RWPE2 (cell line): ENCODE results near the gene AP1S1.

Experiments used
- ATAC-seq: fragments of 200-7000 bp; cut with Tn5 transposase; 3 replicates; pipeline ENCODE4 v1.9.1; 2021; ENCODE audit warnings: low read depth
- DNase-seq: peaks from one replicate; pipeline ENCODE4 v3.0.0-alpha.2; 2020; ENCODE audit warnings: low spot score
- H3K27ac ChIP-seq: fragments of 450-650 bp; 2 replicates; pipeline ENCODE4 v1.5.1; 2017; ENCODE audit warnings: mild to moderate bottlenecking; ENCODE audit not compliant: poor library complexity, severe bottlenecking
- H3K27me3 ChIP-seq: fragments of 250-450 bp; sonication (Bioruptor Pico); 2 replicates; pipeline ENCODE4 v1.5.1; 2021; ENCODE audit warnings: mild to moderate bottlenecking, moderate library complexity; ENCODE audit not compliant: insufficient read depth, poor library complexity, severe bottlenecking
- H3K36me3 ChIP-seq: fragments of 250-450 bp; sonication (Bioruptor Pico); 2 replicates; pipeline ENCODE4 v1.5.1; 2020; ENCODE audit warnings: low read depth, mild to moderate bottlenecking, moderate library complexity
- H3K4me1 ChIP-seq: fragments of 250-450 bp; sonication (Bioruptor Pico); 2 replicates; pipeline ENCODE4 v1.5.1; 2021; ENCODE audit warnings: mild to moderate bottlenecking, moderate library complexity; ENCODE audit not compliant: insufficient read depth, poor library complexity, severe bottlenecking
- H3K4me3 ChIP-seq: fragments of 250-450 bp; sonication (Bioruptor Pico); 2 replicates; pipeline ENCODE4 v1.5.1; 2021; ENCODE audit warnings: mild to moderate bottlenecking, moderate library complexity; ENCODE audit not compliant: severe bottlenecking
- H3K9me3 ChIP-seq: fragments of 250-450 bp; sonication (Bioruptor Pico); 2 replicates; pipeline ENCODE4 v1.5.1; 2021; ENCODE audit warnings: mild to moderate bottlenecking, moderate library complexity; ENCODE audit not compliant: severe bottlenecking
- CTCF ChIP-seq: fragments of 450-650 bp; IDR thresholded peaks from one replicate; pipeline ENCODE4 v1.5.1; 2017; ENCODE audit warnings: mild to moderate bottlenecking, moderate library complexity; ENCODE audit not compliant: poor library complexity, severe bottlenecking

AP1S1 gene

GRCh38 chr7:101113836-101114235 lies 40.4 kb upstream of the AP1S1 start:
- no peak overlapping the region for H3K4me3 ChIP-seq
- TF ChIP-seq CTCF = no peak
- DNase-seq (no peak), ATAC-seq (no peak)
- H3K4me1 ChIP-seq = peaks cover 18% of the 10 kb centered on the region
- H3K27ac ChIP-seq = peak overlapping the region; percentile 89
- H3K27me3 ChIP-seq = no peaks in the 10 kb centered on the region
- no peaks in the 10 kb centered on the region for H3K36me3 ChIP-seq
- no peaks in the 10 kb centered on the region for H3K9me3 ChIP-seq

- DNase-seq (no peak), ATAC-seq (peak; percentile 51)
- H3K4me1 ChIP-seq = peaks cover 12% of the 10 kb centered on the region
- no peaks in the 10 kb centered on the region for H3K9me3 ChIP-seq
- no peak overlapping the region for H3K4me3 ChIP-seq
- no peaks in the 10 kb centered on the region for H3K27me3 ChIP-seq
- no peaks in the 10 kb centered on the region for H3K36me3 ChIP-seq
- no peak for TF ChIP-seq CTCF
- H3K27ac ChIP-seq = peak overlapping the region; percentile 89
Observed at GRCh38 chr7:101114492-101114891, 39.8 kb upstream of the AP1S1 start.

- H3K9me3 ChIP-seq = no peaks in the 10 kb centered on the region
- ATAC-seq (no peak), DNase-seq (no peak)
- H3K27me3 ChIP-seq = no peaks in the 10 kb centered on the region
- no peaks in the 10 kb centered on the region for H3K36me3 ChIP-seq
- H3K27ac ChIP-seq = peak overlapping the region; percentile 89
- peaks cover 9% of the 10 kb centered on the region for H3K4me1 ChIP-seq
- no peak overlapping the region for H3K4me3 ChIP-seq
- TF ChIP-seq CTCF = no peak
Observed at GRCh38 chr7:101115215-101115614, 39.1 kb upstream of the AP1S1 start.

- peak overlapping the region; percentile 89 for H3K27ac ChIP-seq
- H3K27me3 ChIP-seq = no peaks in the 10 kb centered on the region
- no peaks in the 10 kb centered on the region for H3K9me3 ChIP-seq
- no peak for ATAC-seq
- H3K36me3 ChIP-seq = no peaks in the 10 kb centered on the region
- H3K4me1 ChIP-seq = peaks cover 13% of the 10 kb centered on the region
- no peak for DNase-seq
- no peak for TF ChIP-seq CTCF
- no peak overlapping the region for H3K4me3 ChIP-seq
Observed at GRCh38 chr7:101116898-101117297, 37.4 kb upstream of the AP1S1 start.

GRCh38 chr7:101118856-101119255 lies 35.4 kb upstream of the AP1S1 start:
- no peaks in the 10 kb centered on the region for H3K27me3 ChIP-seq
- H3K4me1 ChIP-seq = peaks cover 19% of the 10 kb centered on the region

More at GRCh38 chr7:101118856-101119255, 35.4 kb upstream of the AP1S1 start:
- TF ChIP-seq CTCF = no peak
- ATAC-seq (no peak), DNase-seq (no peak)
- Histone ChIP-seq H3K4me3 (no peak overlapping the region), H3K36me3 (no peaks in the 10 kb centered on the region), H3K9me3 (no peaks in the 10 kb centered on the region), H3K27ac (peak overlapping the region; percentile 89)
